ENCODE measurements around the gene QRICH2.

DNA sequence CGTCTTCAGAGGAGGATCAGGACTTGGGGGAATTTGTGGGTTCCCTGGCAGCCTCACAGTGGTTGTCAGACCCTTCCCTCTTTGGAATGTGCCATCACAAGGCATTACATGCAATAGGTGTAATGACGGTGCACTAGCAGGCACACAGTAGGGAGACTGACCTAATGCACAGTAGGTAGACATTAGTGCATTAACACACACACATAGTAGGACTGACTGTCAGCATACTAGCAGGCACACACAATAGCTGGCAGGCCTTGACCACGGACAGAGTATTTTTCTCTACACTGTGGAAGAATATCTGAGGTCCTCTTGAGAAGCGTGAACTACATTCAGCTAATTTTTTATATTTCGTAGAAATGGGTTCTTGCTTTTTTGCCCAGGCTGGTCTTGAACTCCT lies 53.8 kb downstream of the QRICH2 start:
- TF ChIP-seq RCOR1 (IDR thresholded peaks at IDR 0.05; ENCODE audit: insufficient replicate concordance, low read length), result no peak
- TF ChIP-seq, protein P1, sequence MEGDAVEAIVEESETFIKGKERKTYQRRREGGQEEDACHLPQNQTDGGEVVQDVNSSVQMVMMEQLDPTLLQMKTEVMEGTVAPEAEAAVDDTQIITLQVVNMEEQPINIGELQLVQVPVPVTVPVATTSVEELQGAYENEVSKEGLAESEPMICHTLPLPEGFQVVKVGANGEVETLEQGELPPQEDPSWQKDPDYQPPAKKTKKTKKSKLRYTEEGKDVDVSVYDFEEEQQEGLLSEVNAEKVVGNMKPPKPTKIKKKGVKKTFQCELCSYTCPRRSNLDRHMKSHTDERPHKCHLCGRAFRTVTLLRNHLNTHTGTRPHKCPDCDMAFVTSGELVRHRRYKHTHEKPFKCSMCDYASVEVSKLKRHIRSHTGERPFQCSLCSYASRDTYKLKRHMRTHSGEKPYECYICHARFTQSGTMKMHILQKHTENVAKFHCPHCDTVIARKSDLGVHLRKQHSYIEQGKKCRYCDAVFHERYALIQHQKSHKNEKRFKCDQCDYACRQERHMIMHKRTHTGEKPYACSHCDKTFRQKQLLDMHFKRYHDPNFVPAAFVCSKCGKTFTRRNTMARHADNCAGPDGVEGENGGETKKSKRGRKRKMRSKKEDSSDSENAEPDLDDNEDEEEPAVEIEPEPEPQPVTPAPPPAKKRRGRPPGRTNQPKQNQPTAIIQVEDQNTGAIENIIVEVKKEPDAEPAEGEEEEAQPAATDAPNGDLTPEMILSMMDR (conservative IDR thresholded peaks at IDR 0.05; ENCODE audit: low read depth, low read length), result no peak
- no peak for TF ChIP-seq RAD21 (IDR thresholded peaks at IDR 0.05; ENCODE audit: low read length)
- TF ChIP-seq NFE2L2 (IDR thresholded peaks at IDR 0.05; ENCODE audit: low read depth, low read length), result no peak
- TF ChIP-seq MXI1 (IDR thresholded peaks at IDR 0.05; ENCODE audit: borderline replicate concordance, low read depth, low read length), result no peak
- TF ChIP-seq, protein P2, sequence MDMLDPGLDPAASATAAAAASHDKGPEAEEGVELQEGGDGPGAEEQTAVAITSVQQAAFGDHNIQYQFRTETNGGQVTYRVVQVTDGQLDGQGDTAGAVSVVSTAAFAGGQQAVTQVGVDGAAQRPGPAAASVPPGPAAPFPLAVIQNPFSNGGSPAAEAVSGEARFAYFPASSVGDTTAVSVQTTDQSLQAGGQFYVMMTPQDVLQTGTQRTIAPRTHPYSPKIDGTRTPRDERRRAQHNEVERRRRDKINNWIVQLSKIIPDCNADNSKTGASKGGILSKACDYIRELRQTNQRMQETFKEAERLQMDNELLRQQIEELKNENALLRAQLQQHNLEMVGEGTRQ (IDR thresholded peaks at IDR 0.05; ENCODE audit: low read depth, low read length), result no peak
- TF ChIP-seq RFX5 (IDR thresholded peaks at IDR 0.05; ENCODE audit: low read depth, low read length), result no peak
- TF ChIP-seq POLR2A (IDR thresholded peaks at IDR 0.05; ENCODE audit: low read depth, low read length), result no peak
- TF ChIP-seq BHLHE40 (IDR thresholded peaks at IDR 0.05; ENCODE audit: low read depth, low read length), result no peak
- no peak for TF ChIP-seq FOS (IDR thresholded peaks at IDR 0.05; ENCODE audit: low read depth, low read length)
- TF ChIP-seq ELK1 (IDR thresholded peaks at IDR 0.05; ENCODE audit: borderline replicate concordance, low read depth, low read length), result no peak
- TF ChIP-seq MAZ (IDR thresholded peaks at IDR 0.05; ENCODE audit: borderline replicate concordance, low read depth, low read length), result no peak
- no peak for TF ChIP-seq MAFK (IDR thresholded peaks at IDR 0.05; ENCODE audit: low read depth, low read length)
- no peak for TF ChIP-seq CEBPB (IDR thresholded peaks at IDR 0.05; ENCODE audit: low read depth, low read length)
